ENCODE results near the gene TTC9C. TPM values are rescaled to one million over a fixed set of nuclear protein-coding genes. Genes with fewer than 3 reads are reported as not detected.

The TTC9C gene
- total and polyA plus RNA-seq, 2 of the 13 experiments (the other 11 are each of a cell fraction or from before 2014, with no cell fraction given), result 28.0 to 36.4 TPM

DNA sequence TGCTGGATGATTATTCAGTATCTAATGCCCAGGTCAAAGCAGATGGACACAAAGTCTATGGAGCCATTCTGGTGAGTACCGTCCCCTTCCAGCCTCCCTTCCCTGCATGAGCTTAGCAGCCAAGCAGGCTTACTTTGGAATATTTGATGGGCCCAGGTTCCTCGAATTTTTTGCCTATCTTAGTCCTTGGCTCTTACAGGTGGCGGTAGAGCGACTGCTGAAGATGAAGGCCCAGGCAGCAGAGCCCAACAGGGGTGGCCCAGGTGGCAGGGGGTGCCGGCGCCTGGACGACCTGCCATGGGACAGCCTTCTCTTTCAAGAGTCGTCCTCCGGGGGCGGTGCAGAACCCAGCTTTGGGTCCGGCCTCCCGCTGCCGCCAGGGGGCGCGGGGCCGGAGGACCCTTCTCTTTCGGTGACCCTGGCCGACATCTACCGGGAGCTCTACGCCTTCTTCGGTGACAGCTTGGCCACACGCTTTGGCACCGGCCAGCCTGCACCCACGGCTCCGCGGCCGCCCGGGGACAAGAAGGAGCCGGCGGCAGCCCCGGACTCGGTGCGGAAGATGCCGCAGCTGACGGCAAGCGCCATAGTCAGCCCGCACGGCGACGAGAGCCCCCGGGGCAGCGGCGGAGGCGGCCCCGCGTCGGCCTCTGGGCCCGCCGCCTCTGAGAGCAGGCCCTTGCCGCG, 58.2 kb downstream of the TTC9C start (continued):
- TF ChIP-seq, protein P1, sequence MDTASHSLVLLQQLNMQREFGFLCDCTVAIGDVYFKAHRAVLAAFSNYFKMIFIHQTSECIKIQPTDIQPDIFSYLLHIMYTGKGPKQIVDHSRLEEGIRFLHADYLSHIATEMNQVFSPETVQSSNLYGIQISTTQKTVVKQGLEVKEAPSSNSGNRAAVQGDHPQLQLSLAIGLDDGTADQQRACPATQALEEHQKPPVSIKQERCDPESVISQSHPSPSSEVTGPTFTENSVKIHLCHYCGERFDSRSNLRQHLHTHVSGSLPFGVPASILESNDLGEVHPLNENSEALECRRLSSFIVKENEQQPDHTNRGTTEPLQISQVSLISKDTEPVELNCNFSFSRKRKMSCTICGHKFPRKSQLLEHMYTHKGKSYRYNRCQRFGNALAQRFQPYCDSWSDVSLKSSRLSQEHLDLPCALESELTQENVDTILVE (CRISPR knock-in tag; IDR thresholded peaks at IDR 0.05), result no peak
- no peak for TF ChIP-seq FOXJ3 (CRISPR knock-in tag; IDR thresholded peaks at IDR 0.05; ENCODE audit: borderline replicate concordance)
- TF ChIP-seq, protein P2, sequence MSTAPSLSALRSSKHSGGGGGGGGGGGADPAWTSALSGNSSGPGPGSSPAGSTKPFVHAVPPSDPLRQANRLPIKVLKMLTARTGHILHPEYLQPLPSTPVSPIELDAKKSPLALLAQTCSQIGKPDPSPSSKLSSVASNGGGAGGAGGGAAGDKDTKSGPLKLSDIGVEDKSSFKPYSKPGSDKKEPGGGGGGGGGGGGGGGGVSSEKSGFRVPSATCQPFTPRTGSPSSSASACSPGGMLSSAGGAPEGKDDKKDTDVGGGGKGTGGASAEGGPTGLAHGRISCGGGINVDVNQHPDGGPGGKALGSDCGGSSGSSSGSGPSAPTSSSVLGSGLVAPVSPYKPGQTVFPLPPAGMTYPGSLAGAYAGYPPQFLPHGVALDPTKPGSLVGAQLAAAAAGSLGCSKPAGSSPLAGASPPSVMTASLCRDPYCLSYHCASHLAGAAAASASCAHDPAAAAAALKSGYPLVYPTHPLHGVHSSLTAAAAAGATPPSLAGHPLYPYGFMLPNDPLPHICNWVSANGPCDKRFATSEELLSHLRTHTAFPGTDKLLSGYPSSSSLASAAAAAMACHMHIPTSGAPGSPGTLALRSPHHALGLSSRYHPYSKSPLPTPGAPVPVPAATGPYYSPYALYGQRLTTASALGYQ (CRISPR knock-in tag; IDR thresholded peaks at IDR 0.05), result no peak
- TF ChIP-seq ZBTB7B (CRISPR knock-in tag; IDR thresholded peaks at IDR 0.05), result 0 out of 2 replicates have a peak, but pooled peaks have one; percentile 57
- TF ChIP-seq CBX2 (IDR thresholded peaks at IDR 0.05; ENCODE audit: low read depth, low read length), result no peak
- TF ChIP-seq CBX2 (CRISPR knock-in tag; IDR thresholded peaks at IDR 0.05; ENCODE audit: low read depth), result no peak
- TF ChIP-seq GZF1 (CRISPR knock-in tag; IDR thresholded peaks at IDR 0.05), result no peak; the same call in 1 of the 2 replicates
- no peak for TF ChIP-seq AKAP8 (CRISPR knock-in tag; IDR thresholded peaks at IDR 0.05)
- TF ChIP-seq NR2F6 (IDR thresholded peaks at IDR 0.05), result no peak
- peak; percentile 50; the same call in 1 of the 2 replicates for TF ChIP-seq NR2F6 (CRISPR knock-in tag; IDR thresholded peaks at IDR 0.05)
- TF ChIP-seq ONECUT2 (CRISPR knock-in tag; IDR thresholded peaks at IDR 0.05), result no peak
- TF ChIP-seq TEAD3 (CRISPR knock-in tag; optimal IDR thresholded peaks at IDR 0.05; ENCODE audit: borderline replicate concordance), result peak; percentile 11
- TF ChIP-seq, protein P3, sequence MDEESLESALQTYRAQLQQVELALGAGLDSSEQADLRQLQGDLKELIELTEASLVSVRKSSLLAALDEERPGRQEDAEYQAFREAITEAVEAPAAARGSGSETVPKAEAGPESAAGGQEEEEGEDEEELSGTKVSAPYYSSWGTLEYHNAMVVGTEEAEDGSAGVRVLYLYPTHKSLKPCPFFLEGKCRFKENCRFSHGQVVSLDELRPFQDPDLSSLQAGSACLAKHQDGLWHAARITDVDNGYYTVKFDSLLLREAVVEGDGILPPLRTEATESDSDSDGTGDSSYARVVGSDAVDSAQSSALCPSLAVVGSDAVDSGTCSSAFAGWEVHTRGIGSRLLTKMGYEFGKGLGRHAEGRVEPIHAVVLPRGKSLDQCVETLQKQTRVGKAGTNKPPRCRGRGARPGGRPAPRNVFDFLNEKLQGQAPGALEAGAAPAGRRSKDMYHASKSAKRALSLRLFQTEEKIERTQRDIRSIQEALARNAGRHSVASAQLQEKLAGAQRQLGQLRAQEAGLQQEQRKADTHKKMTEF (CRISPR knock-in tag; IDR thresholded peaks at IDR 0.05), result no peak
- no peak for TF ChIP-seq MTA3 (CRISPR knock-in tag; IDR thresholded peaks at IDR 0.05)
- TF ChIP-seq, protein P4, sequence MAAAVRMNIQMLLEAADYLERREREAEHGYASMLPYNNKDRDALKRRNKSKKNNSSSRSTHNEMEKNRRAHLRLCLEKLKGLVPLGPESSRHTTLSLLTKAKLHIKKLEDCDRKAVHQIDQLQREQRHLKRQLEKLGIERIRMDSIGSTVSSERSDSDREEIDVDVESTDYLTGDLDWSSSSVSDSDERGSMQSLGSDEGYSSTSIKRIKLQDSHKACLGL (CRISPR knock-in tag; IDR thresholded peaks at IDR 0.05), result no peak
- no peak for TF ChIP-seq ZFAT (CRISPR knock-in tag; conservative IDR thresholded peaks at IDR 0.05)
- no peak for TF ChIP-seq U2AF1 (optimal IDR thresholded peaks at IDR 0.05; ENCODE audit: low read depth, low read length)
- no peak for TF ChIP-seq KLF9 (CRISPR knock-in tag; IDR thresholded peaks at IDR 0.05; ENCODE audit: low read depth)
- TF ChIP-seq, protein P5, sequence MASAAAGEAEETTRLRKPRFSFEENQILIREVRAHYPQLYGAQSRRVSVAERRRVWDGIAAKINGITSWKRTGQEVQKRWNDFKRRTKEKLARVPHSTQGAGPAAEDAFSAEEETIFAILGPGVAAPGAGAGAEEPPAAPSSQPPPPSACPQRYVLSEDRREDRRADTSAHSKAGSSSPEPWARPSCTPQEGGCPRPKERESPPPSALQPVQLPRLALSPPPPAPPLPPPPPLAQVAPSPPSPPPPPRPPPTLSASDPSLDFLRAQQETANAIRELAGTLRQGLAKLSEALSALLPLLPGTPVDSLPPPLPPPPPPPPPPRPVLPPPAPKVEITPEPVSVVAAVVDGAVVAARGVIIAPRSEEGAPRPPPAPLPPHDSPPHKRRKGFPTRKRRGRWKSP (CRISPR knock-in tag; IDR thresholded peaks at IDR 0.05), result no peak
- no peak for TF ChIP-seq ZSCAN21 (CRISPR knock-in tag; IDR thresholded peaks at IDR 0.05; ENCODE audit: borderline replicate concordance)
- TF ChIP-seq, protein P6, sequence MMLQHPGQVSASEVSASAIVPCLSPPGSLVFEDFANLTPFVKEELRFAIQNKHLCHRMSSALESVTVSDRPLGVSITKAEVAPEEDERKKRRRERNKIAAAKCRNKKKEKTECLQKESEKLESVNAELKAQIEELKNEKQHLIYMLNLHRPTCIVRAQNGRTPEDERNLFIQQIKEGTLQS (CRISPR knock-in tag; IDR thresholded peaks at IDR 0.05), result no peak
- 0 out of 2 replicates have a peak, but pooled peaks have one; percentile 29 for TF ChIP-seq ISL2 (CRISPR knock-in tag; IDR thresholded peaks at IDR 0.05)
- TF ChIP-seq NR3C1 (CRISPR knock-in tag; IDR thresholded peaks at IDR 0.05), result no peak
- no peak for TF ChIP-seq ZNF543 (CRISPR knock-in tag; IDR thresholded peaks at IDR 0.05)
- 0 out of 2 replicates have a peak, but pooled peaks have one; percentile 63 for TF ChIP-seq ZNF709 (CRISPR knock-in tag; IDR thresholded peaks at IDR 0.05)
- TF ChIP-seq XBP1 (CRISPR knock-in tag; IDR thresholded peaks at IDR 0.05), result 0 out of 2 replicates have a peak, but pooled peaks have one; percentile 15
- TF ChIP-seq ZNF766 (CRISPR knock-in tag; IDR thresholded peaks at IDR 0.05; ENCODE audit: borderline replicate concordance), result no peak
